ES-I3 (cell line): ENCODE data around the gene DFFB.

Experiments
- H3K36me3 ChIP-seq: 2 replicates; pipeline ENCODE4 v1.6.1; 2013; ENCODE audit warnings: mild to moderate bottlenecking, low read length, control low read depth, moderate library complexity; ENCODE audit not compliant: insufficient read depth
- H3K4me1 ChIP-seq: 2 replicates; pipeline ENCODE4 v1.6.1; 2013; ENCODE audit warnings: mild to moderate bottlenecking, control low read depth, low read length; ENCODE audit not compliant: insufficient read depth
- H3K9ac ChIP-seq: 2 replicates; pipeline ENCODE4 v1.6.1; 2013; ENCODE audit warnings: low read depth, mild to moderate bottlenecking, low read length, moderate library complexity
- H3K9me3 ChIP-seq: 2 replicates; pipeline ENCODE4 v1.6.1; 2013; ENCODE audit warnings: mild to moderate bottlenecking, low read length, moderate library complexity; ENCODE audit not compliant: control insufficient read depth, insufficient read depth

DFFB gene

GRCh38 chr1:3872546-3872945, 15.3 kb downstream of the DFFB start:
- H3K4me1 ChIP-seq, result no peaks in the 10 kb centered on the region; the same call in 1 of the 2 replicates
- peaks cover 3% of the 10 kb centered on the region for H3K36me3 ChIP-seq
- no peak overlapping the region for H3K9ac ChIP-seq
- no peaks in the 10 kb centered on the region for H3K9me3 ChIP-seq

GRCh38 chr1:3874736-3875135, 17.5 kb downstream of the DFFB start:
- peaks cover 9% of the 10 kb centered on the region; the same call in 1 of the 2 replicates for H3K9me3 ChIP-seq
- H3K36me3 ChIP-seq, result peaks cover 3% of the 10 kb centered on the region
- H3K9ac ChIP-seq, result no peak overlapping the region
- H3K4me1 ChIP-seq, result no peaks in the 10 kb centered on the region; the same call in 1 of the 2 replicates

- no peaks in the 10 kb centered on the region for H3K4me1 ChIP-seq
- peaks cover 10% of the 10 kb centered on the region; the same call in 1 of the 2 replicates for H3K9me3 ChIP-seq
- peaks cover 3% of the 10 kb centered on the region for H3K36me3 ChIP-seq
- H3K9ac ChIP-seq, result no peak overlapping the region
Measured at GRCh38 chr1:3876716-3877115, 19.4 kb downstream of the DFFB start.

- Histone ChIP-seq H3K9ac (no peak overlapping the region), H3K9me3 (peaks cover 10% of the 10 kb centered on the region; the same call in 1 of the 2 replicates), H3K4me1 (no peaks in the 10 kb centered on the region), H3K36me3 (peaks cover 3% of the 10 kb centered on the region)
Measured at GRCh38 chr1:3879099-3879498, 21.8 kb downstream of the DFFB start.

- Histone ChIP-seq H3K4me1 (no peaks in the 10 kb centered on the region), H3K9ac (no peak overlapping the region), H3K9me3 (peaks cover 10% of the 10 kb centered on the region; the same call in 1 of the 2 replicates), H3K36me3 (no peaks in the 10 kb centered on the region; the same call in 1 of the 2 replicates)
Measured at GRCh38 chr1:3879787-3880428, 22.6 kb downstream of the DFFB start.

- Histone ChIP-seq H3K4me1 (no peaks in the 10 kb centered on the region), H3K9ac (no peak overlapping the region), H3K36me3 (no peaks in the 10 kb centered on the region; the same call in 1 of the 2 replicates)
Measured at GRCh38 chr1:3880429-3881192, 23.3 kb downstream of the DFFB start.

GRCh38 chr1:3881193-3881480, 23.9 kb downstream of the DFFB start:
- Histone ChIP-seq H3K36me3 (no peaks in the 10 kb centered on the region; the same call in 1 of the 2 replicates), H3K4me1 (no peaks in the 10 kb centered on the region), H3K9ac (no peak overlapping the region), H3K9me3 (peaks cover 10% of the 10 kb centered on the region; the same call in 1 of the 2 replicates)

More at GRCh38 chr1:3880429-3881192, 23.3 kb downstream of the DFFB start:
- H3K9me3 ChIP-seq, result peaks cover 10% of the 10 kb centered on the region; the same call in 1 of the 2 replicates

- no peaks in the 10 kb centered on the region; the same call in 1 of the 2 replicates for H3K36me3 ChIP-seq
- no peak overlapping the region for H3K9ac ChIP-seq
- no peaks in the 10 kb centered on the region for H3K4me1 ChIP-seq
- H3K9me3 ChIP-seq, result peaks cover 10% of the 10 kb centered on the region; the same call in 1 of the 2 replicates
Measured at GRCh38 chr1:3883194-3883925, 26.1 kb downstream of the DFFB start.

GRCh38 chr1:3884966-3885365, 27.7 kb downstream of the DFFB start:
- H3K9me3 ChIP-seq, result no peaks in the 10 kb centered on the region
- H3K4me1 ChIP-seq, result no peaks in the 10 kb centered on the region
- H3K36me3 ChIP-seq, result peaks cover under 1% of the 10 kb centered on the region; the same call in 1 of the 2 replicates
- H3K9ac ChIP-seq, result no peak overlapping the region

- Histone ChIP-seq H3K36me3 (peaks cover 6% of the 10 kb centered on the region), H3K4me1 (no peaks in the 10 kb centered on the region), H3K9me3 (no peaks in the 10 kb centered on the region), H3K9ac (no peak overlapping the region)
Measured at GRCh38 chr1:3885611-3886010, 28.3 kb downstream of the DFFB start.

GRCh38 chr1:3886106-3886670, 28.9 kb downstream of the DFFB start:
- Histone ChIP-seq H3K36me3 (peaks cover 11% of the 10 kb centered on the region), H3K9me3 (no peaks in the 10 kb centered on the region), H3K4me1 (no peaks in the 10 kb centered on the region), H3K9ac (no peak overlapping the region)

- no peaks in the 10 kb centered on the region for H3K4me1 ChIP-seq
- no peak overlapping the region for H3K9ac ChIP-seq
- no peaks in the 10 kb centered on the region for H3K9me3 ChIP-seq
- peaks cover 12% of the 10 kb centered on the region for H3K36me3 ChIP-seq
Measured at GRCh38 chr1:3886691-3887090, 29.4 kb downstream of the DFFB start.

GRCh38 chr1:3888301-3888700, 31.0 kb downstream of the DFFB start:
- Histone ChIP-seq H3K9me3 (no peaks in the 10 kb centered on the region), H3K4me1 (no peaks in the 10 kb centered on the region), H3K36me3 (peaks cover 12% of the 10 kb centered on the region), H3K9ac (no peak overlapping the region)

GRCh38 chr1:3889936-3890335, 32.7 kb downstream of the DFFB start:
- no peaks in the 10 kb centered on the region for H3K4me1 ChIP-seq
- peaks cover 12% of the 10 kb centered on the region for H3K36me3 ChIP-seq
- no peaks in the 10 kb centered on the region for H3K9me3 ChIP-seq
- no peak overlapping the region for H3K9ac ChIP-seq
